Ovary (tissue), 1 donor: ENCODE measurements around the gene CORO1C.

ENCODE experiments used
- EP300 ChIP-seq: sonication (generic); formaldehyde crosslinking; IDR thresholded peaks from one replicate; pipeline ENCODE4 v1.6.1; 2017; ENCODE audit warnings: antibody characterized with exemption
- POLR2A ChIP-seq: fragments of 450-650 bp; IDR thresholded peaks from one replicate; pipeline ENCODE4 v1.6.1; 2017; ENCODE audit warnings: antibody characterized with exemption, mild to moderate bottlenecking, moderate library complexity

DNA sequence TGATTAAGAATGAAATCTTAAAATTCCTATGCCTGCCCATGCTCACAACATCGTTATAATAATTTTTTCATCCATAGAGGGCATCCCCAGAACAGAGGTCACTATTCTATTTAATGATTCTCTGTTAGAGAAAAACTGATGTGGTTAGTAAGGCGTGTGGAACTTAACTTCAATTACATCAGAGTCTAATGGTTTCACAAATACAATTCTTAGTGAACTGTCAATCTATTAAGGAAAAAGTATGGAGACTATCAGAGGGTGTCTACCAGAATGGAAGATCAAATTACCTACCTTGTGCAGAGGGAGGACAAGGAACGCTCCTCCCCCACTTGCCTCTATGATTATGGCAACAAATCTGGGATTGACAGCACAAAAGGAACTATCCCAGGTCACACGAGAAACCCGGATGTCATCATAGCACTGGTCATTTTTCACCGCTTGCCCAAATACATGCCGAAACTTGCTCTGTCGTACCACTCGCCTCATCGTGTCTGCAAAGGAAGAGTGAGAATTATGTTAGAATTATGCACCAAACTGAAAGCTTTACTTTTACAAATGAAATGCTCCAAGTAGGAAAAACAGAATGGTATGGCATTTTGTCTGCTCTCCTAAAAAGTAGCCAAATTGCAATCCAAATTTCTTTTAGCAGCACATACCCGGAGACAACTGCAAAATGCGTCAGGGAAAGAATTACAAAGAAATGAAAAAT, 30.3 kb downstream of the CORO1C start:
- TF ChIP-seq EP300 = no peak
- TF ChIP-seq POLR2A = no peak
